GM12892 (cell line): ENCODE measurements around the gene PAX2.

Source experiments
- POLR2A ChIP-seq: IDR thresholded peaks from 2 replicates; pipeline ENCODE4 v1.6.1; 2011; ENCODE audit warnings: low read depth, low read length, control low read depth
- TAF1 ChIP-seq: IDR thresholded peaks from 2 replicates; pipeline ENCODE4 v1.6.1; 2011; ENCODE audit warnings: low read depth, mild to moderate bottlenecking, control low read depth, low read length, borderline replicate concordance

GRCh38 chr10:100826031-100826651 is 80.8 kb downstream of the PAX2 start:
- TF ChIP-seq POLR2A (no peak), TAF1 (no peak)
